Coronary artery (tissue), 2 donors: Measurements from ENCODE around the gene TOMM6.

ENCODE experiments used
- DNase-seq: peaks from one replicate; pipeline ENCODE4 v3.0.0-alpha.2; 2017; ENCODE audit warnings: low spot score
- H3K27ac ChIP-seq, 2 donors: fragments of 200-600 bp; sonication (generic); one replicate each; pipeline ENCODE4 v1.5.1; 2016 to 2019
- H3K4me3 ChIP-seq: fragments of 200-600 bp; sonication (generic); 2 replicates; pipeline ENCODE4 v1.5.1; 2016; ENCODE audit warnings: mild to moderate bottlenecking, moderate library complexity
- CTCF ChIP-seq: fragments of 200-600 bp; sonication (generic); IDR thresholded peaks from one replicate; pipeline ENCODE4 v1.5.1; 2019; ENCODE audit warnings: antibody characterized with exemption

TOMM6 gene

GRCh38 chr6:41787219-41787917 is at the start of gene TOMM6:
Gene TOMM6 (plus strand): TSS chr6:41787694. CDS start chr6:41787698, 4 bp downstream.
- peak within 1 kb of the TSS; percentile 98 for H3K4me3 ChIP-seq
- peak; percentile 90 for TF ChIP-seq CTCF
- peak within 1 kb of the TSS; percentile 75 to 100 for H3K27ac ChIP-seq
- peak; percentile 97 for DNase-seq

GRCh38 chr6:41739041-41739440 is 48.5 kb upstream of the TOMM6 start:
- H3K27ac ChIP-seq = no peak overlapping the region
- no peak for TF ChIP-seq CTCF
- no peak for DNase-seq
- H3K4me3 ChIP-seq = no peak overlapping the region

- no peak overlapping the region for H3K4me3 ChIP-seq
- no peak for DNase-seq
- no peak overlapping the region for H3K27ac ChIP-seq
- no peak for TF ChIP-seq CTCF
Measured at GRCh38 chr6:41740366-41741162, 46.9 kb upstream of the TOMM6 start.

GRCh38 chr6:41741625-41742490 is 45.6 kb upstream of the TOMM6 start:
- no peak overlapping the region for H3K27ac ChIP-seq
- no peak overlapping the region for H3K4me3 ChIP-seq
- no peak for DNase-seq
- no peak for TF ChIP-seq CTCF

- no peak for DNase-seq
- H3K4me3 ChIP-seq = no peak overlapping the region
- TF ChIP-seq CTCF = no peak
- H3K27ac ChIP-seq = no peak overlapping the region
Measured at GRCh38 chr6:41743406-41744235, 43.9 kb upstream of the TOMM6 start.

- DNase-seq = no peak
- TF ChIP-seq CTCF = no peak
- H3K4me3 ChIP-seq = no peak overlapping the region
- no peak overlapping the region for H3K27ac ChIP-seq
Measured at GRCh38 chr6:41744236-41744787, 43.2 kb upstream of the TOMM6 start.
